HepG2 (cell line): ENCODE results near the gene ILDR2. TPM values are rescaled to one million over a fixed set of nuclear protein-coding genes. Genes with fewer than 3 reads are reported as not detected.

Source experiments
- ATAC-seq: fragments of 200-7000 bp; cut with Tn5 transposase; 3 replicates; pipeline ENCODE4 v1.9.1; 2020; ENCODE audit warnings: mild to moderate bottlenecking, moderate library complexity
- BruUV-seq: library from RNA; stranded (reverse); fragments of 400-500 nt; replicated peaks from 2 replicates; lab custom pipeline; 2021; lab: Mats Ljungman, UMichigan
- CTCF ChIA-PET: fragments of 300-600 bp; formaldehyde crosslinking; extraction: SDS; loops from one replicate; lab custom pipeline; 2021; ENCODE audit warnings: low total read pairs, inconsistent platforms, low intra/inter-chr PET ratio; lab: Yijun Ruan, JAX
- POLR2A ChIA-PET: fragments of 350-600 bp; sonication (Branson Sonifier 250); formaldehyde crosslinking; loops from one replicate; lab custom pipeline; 2020; ENCODE audit warnings: antibody characterized with exemption, inconsistent platforms; lab: Yijun Ruan, JAX
- DNase-seq: peaks from one replicate; pipeline ENCODE4 v3.0.0-alpha.2; 2015; ENCODE audit warnings: low spot score
- FAIRE-seq: peaks from 3 replicates; lab custom pipeline; 2011; peaks lifted over from hg19 to GRCh38; lab: Jason Lieb, UNC
- H2AFZ ChIP-seq: one replicate; pipeline ENCODE4 v1.6.1; 2011; ENCODE audit warnings: low read length, inconsistent platforms
- H3K27ac ChIP-seq: fragments of 300-600 bp; 3 replicates; pipeline ENCODE4 v1.8.0; 2011; ENCODE audit warnings: mixed run types, mild to moderate bottlenecking, mixed read lengths, low read length, inconsistent platforms; ENCODE audit not compliant: insufficient read depth; ENCODE audit errors: extremely low read length
- H3K27me3 ChIP-seq, 2 experiments: fragments of 200-600 bp in 1 of 2; 2 replicates in 1 of 2; 3 replicates in 1 of 2; pipeline versions ENCODE4 v1.6.0 to v1.8.0; 2011; ENCODE audit warnings: low read length in 2 of 2, mild to moderate bottlenecking in 2 of 2, moderate library complexity in 2 of 2, inconsistent platforms in 1 of 2; ENCODE audit not compliant: insufficient read depth in 2 of 2, control insufficient read depth in 1 of 2
- H3K36me3 ChIP-seq, 2 experiments: fragments of 200-600 bp in 1 of 2; replicated peaks in 1 of 2; 2 replicates in 1 of 2; 3 replicates in 1 of 2; pipeline versions ENCODE4 v1.5.1 to v1.8.0; 2011; ENCODE audit warnings: low read length in 2 of 2, inconsistent platforms in 1 of 2; ENCODE audit not compliant: insufficient read depth in 2 of 2, control insufficient read depth in 1 of 2
- H3K4me1 ChIP-seq: 2 replicates; pipeline ENCODE4 v1.5.1; 2012; ENCODE audit warnings: low read length, inconsistent platforms; ENCODE audit not compliant: insufficient read depth
- H3K4me2 ChIP-seq: 2 replicates; pipeline ENCODE4 v1.6.0; 2011; ENCODE audit warnings: low read depth, low read length, inconsistent platforms
- H3K4me3 ChIP-seq, 3 experiments: fragments of 200-600 bp in 1 of 3; sonication (generic), shearing (Covaris generic) in 1 of 3; replicated peaks in 1 of 3; 2 replicates each; pipeline ENCODE4 v1.5.1; 2011 to 2016; ENCODE audit warnings: low read length in 3 of 3, inconsistent platforms in 2 of 3, low read depth in 2 of 3, mild to moderate bottlenecking in 2 of 3, control low read depth in 1 of 3, mixed read lengths in 1 of 3; ENCODE audit not compliant: insufficient read depth in 1 of 3
- H3K79me2 ChIP-seq: one replicate; pipeline ENCODE4 v1.6.1; 2011; ENCODE audit warnings: low read length, inconsistent platforms; ENCODE audit not compliant: insufficient read depth
- H3K9ac ChIP-seq: 2 replicates; pipeline ENCODE4 v1.6.0; 2011; ENCODE audit warnings: mild to moderate bottlenecking, low read depth, low read length, inconsistent platforms; ENCODE audit not compliant: insufficient read depth
- H3K9me3 ChIP-seq: 2 replicates; pipeline ENCODE4 v1.5.1; 2012; ENCODE audit warnings: mild to moderate bottlenecking, low read length
- H4K20me1 ChIP-seq: 2 replicates; pipeline ENCODE4 v1.6.0; 2011; ENCODE audit warnings: inconsistent platforms, mild to moderate bottlenecking, low read length, moderate library complexity; ENCODE audit not compliant: insufficient read depth
- CEBPB ChIP-seq: IDR thresholded peaks from 2 replicates; pipeline ENCODE4 v1.6.1; 2011; ENCODE audit warnings: low read depth, low read length, improper control_type of control experiment, borderline replicate concordance
- FIP1L1 ChIP-seq: fragments of 200-400 bp; formaldehyde crosslinking; IDR thresholded peaks from 2 replicates; pipeline ENCODE4 v1.6.1; 2018; ENCODE audit warnings: low read depth, mild to moderate bottlenecking, low read length, moderate library complexity, borderline replicate concordance; ENCODE audit not compliant: insufficient read depth
- FOSL2 ChIP-seq: sonication (generic); formaldehyde crosslinking; IDR thresholded peaks from 2 replicates; pipeline ENCODE4 v1.4.0; 2020; ENCODE audit warnings: missing genetic modification reagents
- HNF4G ChIP-seq, 2 experiments: sonication (generic) in 1 of 2; formaldehyde crosslinking in 1 of 2; IDR thresholded peaks; 2 replicates each; pipeline versions ENCODE4 v1.4.0 to v1.6.1; 2011 to 2020; ENCODE audit warnings: borderline replicate concordance in 2 of 2, low read depth in 2 of 2, mild to moderate bottlenecking in 2 of 2, low read length in 1 of 2, missing genetic modification reagents in 1 of 2, moderate library complexity in 1 of 2
- KDM6A ChIP-seq: IDR thresholded peaks from 2 replicates; pipeline ENCODE4 v1.6.1; 2016; ENCODE audit warnings: low read depth
- KMT2B ChIP-seq: IDR thresholded peaks from 2 replicates; pipeline ENCODE4 v1.6.1; 2016; ENCODE audit warnings: missing genetic modification reagents, missing compliant biosample characterization
- MXI1 ChIP-seq: IDR thresholded peaks from 3 replicates; pipeline ENCODE4 v1.6.1; 2012; ENCODE audit warnings: low read depth, low read length, inconsistent platforms, borderline replicate concordance
- NR2C2 ChIP-seq: sonication (generic); formaldehyde crosslinking; IDR thresholded peaks from 2 replicates; pipeline ENCODE4 v1.4.0; 2020; ENCODE audit warnings: missing genetic modification reagents, mild to moderate bottlenecking, moderate library complexity, borderline replicate concordance
- NR2F6 ChIP-seq, 2 experiments: IDR thresholded peaks; 2 replicates each; pipeline ENCODE4 v1.6.1; 2016; ENCODE audit warnings: antibody characterized with exemption in 1 of 2, mild to moderate bottlenecking in 1 of 2
- SALL1 ChIP-seq: sonication (generic); formaldehyde crosslinking; IDR thresholded peaks from 2 replicates; pipeline ENCODE4 v1.8.0; 2022; ENCODE audit warnings: mild to moderate bottlenecking, missing genetic modification reagents
- XRCC5 ChIP-seq: fragments of 200-400 bp; formaldehyde crosslinking; optimal IDR thresholded peaks from 2 replicates; pipeline ENCODE3; 2017; ENCODE audit warnings: mild to moderate bottlenecking, low read length
- ZMYM3 ChIP-seq: sonication (generic); formaldehyde crosslinking; IDR thresholded peaks from 2 replicates; pipeline ENCODE4 v1.5.1; 2020; ENCODE audit warnings: mild to moderate bottlenecking, missing genetic modification reagents
- ZNF550 ChIP-seq: sonication (generic); formaldehyde crosslinking; IDR thresholded peaks from 2 replicates; pipeline ENCODE4 v1.4.0; 2020; ENCODE audit warnings: mild to moderate bottlenecking, missing genetic modification reagents, borderline replicate concordance
- ZNF768 ChIP-seq: sonication (generic); formaldehyde crosslinking; IDR thresholded peaks from 2 replicates; pipeline ENCODE4 v1.4.0; 2020; ENCODE audit warnings: missing genetic modification reagents
- WGBS: methylation state at CpG from one replicate; pipeline ENCODE4 v1.1.6; 2017; ENCODE audit warnings: low lambda C conversion rate; 5-methylcytosine and 5-hydroxymethylcytosine counted together
- in situ Hi-C: cut with HindIII; loops from 2 replicates; pipeline ENCODE4 v1.10.0; 2017; ENCODE audit warnings: low pct_unique_long_range_greater_than_20kb; ENCODE audit not compliant: extremely low pct_ligation_motif_present
- intact Hi-C: fragments of 100-400 bp; cut with micrococcal nuclease; formaldehyde crosslinking; loops from one replicate; pipeline ENCODE4 v1.10.0; 2022; ENCODE audit not compliant: unreplicated experiment
- polyA plus RNA-seq, 8 experiments: library from polyadenylated mRNA; depleted of rRNA in 3 of 8; stranded (reverse) in 7 of 8; unstranded in 1 of 8; fragments of >200 nt; fragmentation: Illumina TruSeq in 4 of 8; extraction: Trizol in 4 of 8; gene quantifications; 2 replicates each; pipeline versions ENCODE4 v1.2.1 to v1.2.3, GENCODE V29; 2011 to 2016; ENCODE audit warnings: low read depth in 4 of 8, missing spikeins in 1 of 8, mixed read lengths in 1 of 8; ENCODE audit not compliant: insufficient read depth in 1 of 8
- total RNA-seq, 5 experiments: library from RNA; depleted of rRNA; stranded (reverse); fragments of >200 nt; fragmentation: Illumina TruSeq; extraction: Trizol; gene quantifications; 2 replicates each; pipeline ENCODE4 v1.2.3, GENCODE V29; 2016; ENCODE audit warnings: low read depth in 1 of 5
- TF ChIP-seq, protein P1 (sequence below): sonication (generic); formaldehyde crosslinking; IDR thresholded peaks from 2 replicates; pipeline ENCODE4 v1.4.0; 2020; ENCODE audit warnings: missing genetic modification reagents
- TF ChIP-seq, protein P2 (sequence below): IDR thresholded peaks from 2 replicates; pipeline ENCODE4 v1.6.1; 2016; ENCODE audit warnings: missing genetic modification reagents, missing compliant biosample characterization
- TF ChIP-seq, protein P3 (sequence below): IDR thresholded peaks from 2 replicates; pipeline ENCODE4 v1.6.1; 2018; ENCODE audit warnings: missing genetic modification reagents, mild to moderate bottlenecking, missing compliant biosample characterization

ILDR2 gene
- total and polyA plus RNA-seq, 2 of the 13 experiments (the other 11 are each of a cell fraction or from before 2014, with no cell fraction given), result 0.04 TPM; not detected in 1

DNA sequence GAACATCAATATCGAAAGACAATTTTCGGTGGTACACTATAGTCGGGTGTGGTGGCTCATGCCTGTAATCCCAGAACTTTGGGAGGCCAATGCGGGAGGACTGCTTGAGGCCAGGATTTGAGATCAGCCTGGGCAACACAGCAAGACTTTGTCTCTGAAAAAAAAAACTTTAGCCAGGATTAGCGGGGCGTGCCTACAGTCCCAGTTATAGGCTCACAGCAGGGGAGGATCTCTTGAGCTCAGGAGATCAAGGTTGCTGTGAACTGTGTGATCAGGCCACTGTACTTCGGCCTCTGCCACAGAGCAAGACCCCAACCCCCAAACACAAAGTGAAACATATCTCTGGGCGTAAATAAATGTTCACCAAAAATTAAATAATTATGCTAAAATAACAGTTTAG, 100.9 kb downstream of the ILDR2 start:
- peak overlapping the region; percentile 87 for H3K4me2 ChIP-seq
- H4K20me1 ChIP-seq, result peaks cover 19% of the 10 kb centered on the region
- no peak overlapping the region for H2AFZ ChIP-seq
- peaks cover 73% of the 10 kb centered on the region for H3K4me1 ChIP-seq
- intact Hi-C loops (no loop called here), in situ Hi-C loops (no loop called here)
- ChIA-PET POLR2A (interaction anchor here (1.0 to 3.5 kb wide), 2 partner anchors 10 to 36 kb away, joined by 3 to 41 read pairs; partner anchors contain the start of gene POGK), CTCF (no interaction called here)
- no peaks in the 10 kb centered on the region; a peak in 1 of 5 replicates for H3K27me3 ChIP-seq
- H3K9ac ChIP-seq, result peak overlapping the region; percentile 93; the same call in 1 of the 2 replicates
- FAIRE-seq (peak; percentile 77), DNase-seq (peak; percentile 84), ATAC-seq (peak; percentile 45)
- TSS peak; percentile 48 for BruUV-seq
- peaks cover 55% of the 10 kb centered on the region for H3K79me2 ChIP-seq
- 38% methylated on average over 8 of the region's 8 CpGs for WGBS
- H3K9me3 ChIP-seq, result no peaks in the 10 kb centered on the region
- peak overlapping the region; percentile 86 to 93 (median 92); a peak in 5 of 6 replicates for H3K4me3 ChIP-seq
- H3K36me3 ChIP-seq, result no peaks in the 10 kb centered on the region; a peak in 1 of 5 replicates
- H3K27ac ChIP-seq, result peak overlapping the region; percentile 99
- TF ChIP-seq NR2F6 (IDR thresholded peaks at IDR 0.05) (peak; percentile 35), NR2F6 (CRISPR knock-in tag; IDR thresholded peaks at IDR 0.05) (no peak), XRCC5 (peak; percentile 61), FOSL2 (0 out of 2 replicates have a peak, but pooled peaks have one; percentile 13), KMT2B (CRISPR knock-in tag) (0 out of 2 replicates have a peak, but pooled peaks have one; percentile 42), HNF4G (IDR thresholded peaks at IDR 0.05; ENCODE audit: borderline replicate concordance, low read depth, low read length) (peak; percentile 91), HNF4G (CRISPR knock-in tag; IDR thresholded peaks at IDR 0.05; ENCODE audit: borderline replicate concordance, low read depth) (peak; percentile 74; the same call in 1 of the 2 replicates), CEBPB (no peak), FIP1L1 (no peak), ZMYM3 (peak; percentile 97), NR2C2 (CRISPR knock-in tag) (peak; percentile 25; the same call in 1 of the 2 replicates), KDM6A (peak; percentile 23; the same call in 1 of the 2 replicates), ZNF768 (peak; percentile 79), MXI1 (peak; percentile 17; the same call in 1 of the 3 replicates), ZNF550 (CRISPR knock-in tag) (no peak), SALL1 (CRISPR knock-in tag) (peak; percentile 80)
- TF ChIP-seq, protein P1, sequence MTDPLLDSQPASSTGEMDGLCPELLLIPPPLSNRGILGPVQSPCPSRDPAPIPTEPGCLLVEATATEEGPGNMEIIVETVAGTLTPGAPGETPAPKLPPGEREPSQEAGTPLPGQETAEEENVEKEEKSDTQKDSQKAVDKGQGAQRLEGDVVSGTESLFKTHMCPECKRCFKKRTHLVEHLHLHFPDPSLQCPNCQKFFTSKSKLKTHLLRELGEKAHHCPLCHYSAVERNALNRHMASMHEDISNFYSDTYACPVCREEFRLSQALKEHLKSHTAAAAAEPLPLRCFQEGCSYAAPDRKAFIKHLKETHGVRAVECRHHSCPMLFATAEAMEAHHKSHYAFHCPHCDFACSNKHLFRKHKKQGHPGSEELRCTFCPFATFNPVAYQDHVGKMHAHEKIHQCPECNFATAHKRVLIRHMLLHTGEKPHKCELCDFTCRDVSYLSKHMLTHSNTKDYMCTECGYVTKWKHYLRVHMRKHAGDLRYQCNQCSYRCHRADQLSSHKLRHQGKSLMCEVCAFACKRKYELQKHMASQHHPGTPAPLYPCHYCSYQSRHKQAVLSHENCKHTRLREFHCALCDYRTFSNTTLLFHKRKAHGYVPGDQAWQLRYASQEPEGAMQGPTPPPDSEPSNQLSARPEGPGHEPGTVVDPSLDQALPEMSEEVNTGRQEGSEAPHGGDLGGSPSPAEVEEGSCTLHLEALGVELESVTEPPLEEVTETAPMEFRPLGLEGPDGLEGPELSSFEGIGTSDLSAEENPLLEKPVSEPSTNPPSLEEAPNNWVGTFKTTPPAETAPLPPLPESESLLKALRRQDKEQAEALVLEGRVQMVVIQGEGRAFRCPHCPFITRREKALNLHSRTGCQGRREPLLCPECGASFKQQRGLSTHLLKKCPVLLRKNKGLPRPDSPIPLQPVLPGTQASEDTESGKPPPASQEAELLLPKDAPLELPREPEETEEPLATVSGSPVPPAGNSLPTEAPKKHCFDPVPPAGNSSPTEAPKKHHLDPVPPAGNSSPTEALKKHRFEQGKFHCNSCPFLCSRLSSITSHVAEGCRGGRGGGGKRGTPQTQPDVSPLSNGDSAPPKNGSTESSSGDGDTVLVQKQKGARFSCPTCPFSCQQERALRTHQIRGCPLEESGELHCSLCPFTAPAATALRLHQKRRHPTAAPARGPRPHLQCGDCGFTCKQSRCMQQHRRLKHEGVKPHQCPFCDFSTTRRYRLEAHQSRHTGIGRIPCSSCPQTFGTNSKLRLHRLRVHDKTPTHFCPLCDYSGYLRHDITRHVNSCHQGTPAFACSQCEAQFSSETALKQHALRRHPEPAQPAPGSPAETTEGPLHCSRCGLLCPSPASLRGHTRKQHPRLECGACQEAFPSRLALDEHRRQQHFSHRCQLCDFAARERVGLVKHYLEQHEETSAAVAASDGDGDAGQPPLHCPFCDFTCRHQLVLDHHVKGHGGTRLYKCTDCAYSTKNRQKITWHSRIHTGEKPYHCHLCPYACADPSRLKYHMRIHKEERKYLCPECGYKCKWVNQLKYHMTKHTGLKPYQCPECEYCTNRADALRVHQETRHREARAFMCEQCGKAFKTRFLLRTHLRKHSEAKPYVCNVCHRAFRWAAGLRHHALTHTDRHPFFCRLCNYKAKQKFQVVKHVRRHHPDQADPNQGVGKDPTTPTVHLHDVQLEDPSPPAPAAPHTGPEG (CRISPR knock-in tag), result peak; percentile 98
- TF ChIP-seq, protein P2, sequence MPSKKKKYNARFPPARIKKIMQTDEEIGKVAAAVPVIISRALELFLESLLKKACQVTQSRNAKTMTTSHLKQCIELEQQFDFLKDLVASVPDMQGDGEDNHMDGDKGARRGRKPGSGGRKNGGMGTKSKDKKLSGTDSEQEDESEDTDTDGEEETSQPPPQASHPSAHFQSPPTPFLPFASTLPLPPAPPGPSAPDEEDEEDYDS (CRISPR knock-in tag), result 0 out of 2 replicates have a peak, but pooled peaks have one; percentile 14
- TF ChIP-seq, protein P3, sequence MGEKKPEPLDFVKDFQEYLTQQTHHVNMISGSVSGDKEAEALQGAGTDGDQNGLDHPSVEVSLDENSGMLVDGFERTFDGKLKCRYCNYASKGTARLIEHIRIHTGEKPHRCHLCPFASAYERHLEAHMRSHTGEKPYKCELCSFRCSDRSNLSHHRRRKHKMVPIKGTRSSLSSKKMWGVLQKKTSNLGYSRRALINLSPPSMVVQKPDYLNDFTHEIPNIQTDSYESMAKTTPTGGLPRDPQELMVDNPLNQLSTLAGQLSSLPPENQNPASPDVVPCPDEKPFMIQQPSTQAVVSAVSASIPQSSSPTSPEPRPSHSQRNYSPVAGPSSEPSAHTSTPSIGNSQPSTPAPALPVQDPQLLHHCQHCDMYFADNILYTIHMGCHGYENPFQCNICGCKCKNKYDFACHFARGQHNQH (CRISPR knock-in tag), result peak; percentile 25; the same call in 1 of the 2 replicates
